ENCODE results near the gene GLP1R.

DNA sequence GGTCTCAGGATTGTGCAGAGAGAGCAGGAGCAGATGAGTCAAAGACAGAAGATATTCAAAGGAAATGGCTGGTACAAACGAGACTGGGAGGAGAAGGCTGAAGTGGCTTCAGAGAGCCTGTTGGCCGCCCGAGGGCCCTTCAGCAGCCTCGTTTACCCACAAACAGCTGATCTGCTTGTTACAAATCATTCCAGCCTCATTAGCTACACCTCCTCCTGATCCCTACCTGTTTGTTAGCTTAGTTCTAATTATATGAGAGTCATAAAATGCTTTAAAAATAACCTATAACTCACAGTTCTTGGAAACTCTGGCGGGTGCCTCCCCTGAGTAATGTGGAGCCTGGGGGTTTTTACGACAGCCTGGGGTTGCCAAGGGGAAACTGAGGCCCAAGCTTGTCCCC, 12.6 kb downstream of the GLP1R start:
- TF ChIP-seq, protein P1, sequence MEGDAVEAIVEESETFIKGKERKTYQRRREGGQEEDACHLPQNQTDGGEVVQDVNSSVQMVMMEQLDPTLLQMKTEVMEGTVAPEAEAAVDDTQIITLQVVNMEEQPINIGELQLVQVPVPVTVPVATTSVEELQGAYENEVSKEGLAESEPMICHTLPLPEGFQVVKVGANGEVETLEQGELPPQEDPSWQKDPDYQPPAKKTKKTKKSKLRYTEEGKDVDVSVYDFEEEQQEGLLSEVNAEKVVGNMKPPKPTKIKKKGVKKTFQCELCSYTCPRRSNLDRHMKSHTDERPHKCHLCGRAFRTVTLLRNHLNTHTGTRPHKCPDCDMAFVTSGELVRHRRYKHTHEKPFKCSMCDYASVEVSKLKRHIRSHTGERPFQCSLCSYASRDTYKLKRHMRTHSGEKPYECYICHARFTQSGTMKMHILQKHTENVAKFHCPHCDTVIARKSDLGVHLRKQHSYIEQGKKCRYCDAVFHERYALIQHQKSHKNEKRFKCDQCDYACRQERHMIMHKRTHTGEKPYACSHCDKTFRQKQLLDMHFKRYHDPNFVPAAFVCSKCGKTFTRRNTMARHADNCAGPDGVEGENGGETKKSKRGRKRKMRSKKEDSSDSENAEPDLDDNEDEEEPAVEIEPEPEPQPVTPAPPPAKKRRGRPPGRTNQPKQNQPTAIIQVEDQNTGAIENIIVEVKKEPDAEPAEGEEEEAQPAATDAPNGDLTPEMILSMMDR (optimal IDR thresholded peaks at IDR 0.05 in 1 of 3, IDR thresholded peaks at IDR 0.05 in 1 of 3, conservative IDR thresholded peaks at IDR 0.05 in 1 of 3; ENCODE audit: extremely low read depth in 1 of 3, insufficient read depth in 2 of 3, low read length in 3 of 3) = no peak
- TF ChIP-seq EZH2 (IDR thresholded peaks at IDR 0.05; ENCODE audit: low read length) = no peak

Data from keratinocyte (primary cell).